IMR-90 (cell line): ENCODE results near the gene HIVEP3. TPM values are rescaled to one million over a fixed set of nuclear protein-coding genes. Genes with fewer than 3 reads are reported as not detected.
A peak's percentile ranks its signal among the peaks of the same experiment; 100 is the strongest.

ENCODE experiments used
- ATAC-seq: fragments of 200-7000 bp; cut with Tn5 transposase; 2 replicates; pipeline ENCODE4 v1.9.1; 2020; ENCODE audit warnings: low read depth, mild to moderate bottlenecking, moderate library complexity
- BruUV-seq: library from RNA; stranded (reverse); fragments of 400-500 nt; replicated peaks from 2 replicates; lab custom pipeline; 2021; lab: Mats Ljungman, UMichigan
- CTCF ChIA-PET: fragments of 300-600 bp; formaldehyde crosslinking; extraction: SDS; loops from one replicate; lab custom pipeline; 2021; ENCODE audit warnings: antibody characterized with exemption; lab: Yijun Ruan, JAX
- POLR2A ChIA-PET: fragments of 300-600 bp; sonication (Branson Sonifier 250); formaldehyde crosslinking; loops from one replicate; lab custom pipeline; 2022; ENCODE audit warnings: antibody characterized with exemption; ENCODE audit not compliant: unreplicated experiment; lab: Charles Lee
- DNase-seq: peaks from one replicate; pipeline ENCODE4 v3.0.0; 2013
- H2AFZ ChIP-seq: replicated peaks from 2 replicates; pipeline ENCODE3; 2013; ENCODE audit warnings: low read length, mild to moderate bottlenecking; ENCODE audit not compliant: poor library complexity
- H2AK5ac ChIP-seq: 2 replicates; pipeline ENCODE4 v1.6.1; 2013; ENCODE audit warnings: low read depth, low read length, inconsistent platforms
- H2AK9ac ChIP-seq: replicated peaks from 2 replicates; pipeline ENCODE3; 2013; ENCODE audit warnings: mild to moderate bottlenecking, low read depth, low read length, moderate library complexity; ENCODE audit not compliant: poor library complexity
- H2BK120ac ChIP-seq: 2 replicates; pipeline ENCODE4 v1.6.1; 2013; ENCODE audit warnings: low read depth, low read length, inconsistent platforms
- H2BK15ac ChIP-seq: 3 replicates; pipeline ENCODE4 v1.6.1; 2013; ENCODE audit warnings: low read depth, low read length, inconsistent platforms
- H2BK20ac ChIP-seq: 2 replicates; pipeline ENCODE4 v1.6.1; 2013; ENCODE audit warnings: low read depth, mild to moderate bottlenecking, inconsistent platforms, low read length, moderate library complexity
- H2BK5ac ChIP-seq: 2 replicates; pipeline ENCODE4 v1.6.1; 2013; ENCODE audit warnings: mild to moderate bottlenecking, low read depth, low read length, inconsistent platforms; ENCODE audit not compliant: poor library complexity, severe bottlenecking
- H3K14ac ChIP-seq: replicated peaks from 2 replicates; pipeline ENCODE4 v1.6.1; 2013; ENCODE audit warnings: low read depth, low read length, inconsistent platforms
- H3K18ac ChIP-seq: 2 replicates; pipeline ENCODE4 v1.6.1; 2013; ENCODE audit warnings: low read depth, low read length, control low read depth
- H3K23ac ChIP-seq: 2 replicates; pipeline ENCODE4 v1.6.1; 2013; ENCODE audit warnings: low read depth, low read length, inconsistent platforms
- H3K27ac ChIP-seq: 2 replicates; pipeline ENCODE4 v1.5.1; 2013; ENCODE audit warnings: mild to moderate bottlenecking, control low read depth, low read length; ENCODE audit not compliant: insufficient read depth
- H3K27me3 ChIP-seq: 2 replicates; pipeline ENCODE4 v1.6.1; 2013; ENCODE audit warnings: low read length; ENCODE audit not compliant: control insufficient read depth, insufficient read depth
- H3K36me3 ChIP-seq: 2 replicates; pipeline ENCODE4 v1.6.1; 2013; ENCODE audit warnings: low read length, mixed read lengths; ENCODE audit not compliant: control insufficient read depth, insufficient read depth
- H3K4ac ChIP-seq: 2 replicates; pipeline ENCODE4 v1.6.1; 2013; ENCODE audit warnings: low read depth, low read length, inconsistent platforms
- H3K4me1 ChIP-seq: 2 replicates; pipeline ENCODE4 v1.6.1; 2013; ENCODE audit warnings: low read length, mixed read lengths; ENCODE audit not compliant: control insufficient read depth, insufficient read depth
- H3K4me2 ChIP-seq: 2 replicates; pipeline ENCODE4 v1.6.1; 2013; ENCODE audit warnings: low read depth, mild to moderate bottlenecking, control low read depth, low read length, moderate library complexity
- H3K4me3 ChIP-seq: 2 replicates; pipeline ENCODE4 v1.5.1; 2013; ENCODE audit warnings: low read depth, mild to moderate bottlenecking, control low read depth, low read length, moderate library complexity; ENCODE audit not compliant: insufficient read depth
- H3K56ac ChIP-seq: 2 replicates; pipeline ENCODE4 v1.6.1; 2013; ENCODE audit warnings: low read length, inconsistent platforms; ENCODE audit not compliant: insufficient read depth; ENCODE audit errors: extremely low read depth
- H3K79me1 ChIP-seq, 2 experiments: 2 replicates each; pipeline ENCODE4 v1.6.1; 2013; ENCODE audit warnings: low read length in 2 of 2, inconsistent platforms in 1 of 2, low read depth in 1 of 2
- H3K9ac ChIP-seq: 2 replicates; pipeline ENCODE4 v1.6.1; 2013; ENCODE audit warnings: low read depth, low read length, control low read depth
- H3K9me1 ChIP-seq: 2 replicates; pipeline ENCODE4 v1.6.1; 2013; ENCODE audit warnings: low read length, inconsistent platforms; ENCODE audit not compliant: insufficient read depth
- H3K9me3 ChIP-seq: 2 replicates; pipeline ENCODE4 v1.6.1; 2013; ENCODE audit warnings: low read length; ENCODE audit not compliant: control insufficient read depth, insufficient read depth
- H4K20me1 ChIP-seq: 2 replicates; pipeline ENCODE4 v1.6.1; 2013; ENCODE audit warnings: low read length, inconsistent platforms; ENCODE audit not compliant: insufficient read depth
- H4K5ac ChIP-seq: 2 replicates; pipeline ENCODE4 v1.6.1; 2013; ENCODE audit warnings: mild to moderate bottlenecking, low read depth, low read length, control low read depth
- H4K8ac ChIP-seq, 2 experiments: 2 replicates each; pipeline ENCODE4 v1.6.1; 2013; ENCODE audit warnings: low read depth in 2 of 2, low read length in 2 of 2, control low read depth in 1 of 2, inconsistent platforms in 1 of 2
- H4K91ac ChIP-seq: 2 replicates; pipeline ENCODE4 v1.6.1; 2013; ENCODE audit warnings: low read depth, low read length, inconsistent platforms; ENCODE audit not compliant: insufficient read depth
- CEBPB ChIP-seq: IDR thresholded peaks from 2 replicates; pipeline ENCODE4 v1.6.1; 2012; ENCODE audit warnings: low read depth, low read length, improper control_type of control experiment
- CHD1 ChIP-seq: IDR thresholded peaks from 2 replicates; pipeline ENCODE4 v1.6.1; 2012; ENCODE audit warnings: low read depth, low read length, improper control_type of control experiment
- FOS ChIP-seq: fragments of 150-350 bp; IDR thresholded peaks from 2 replicates; pipeline ENCODE4 v1.6.1; 2016; ENCODE audit warnings: low read depth, low read length
- MAZ ChIP-seq: IDR thresholded peaks from 2 replicates; pipeline ENCODE4 v1.6.1; 2012; ENCODE audit warnings: low read depth, mild to moderate bottlenecking, low read length, improper control_type of control experiment, moderate library complexity, borderline replicate concordance
- MXI1 ChIP-seq: IDR thresholded peaks from 2 replicates; pipeline ENCODE4 v1.6.1; 2012; ENCODE audit warnings: low read depth, mild to moderate bottlenecking, low read length, moderate library complexity, borderline replicate concordance
- NFE2L2 ChIP-seq: fragments of 150-350 bp; IDR thresholded peaks from 2 replicates; pipeline ENCODE4 v1.6.1; 2016; ENCODE audit warnings: low read depth, mild to moderate bottlenecking, low read length
- RFX5 ChIP-seq: IDR thresholded peaks from 2 replicates; pipeline ENCODE4 v1.8.0; 2012; ENCODE audit warnings: low read depth, mild to moderate bottlenecking, low read length, moderate library complexity
- SMC3 ChIP-seq: fragments of 150-350 bp; IDR thresholded peaks from 2 replicates; pipeline ENCODE4 v1.6.1; 2016; ENCODE audit warnings: low read depth, mild to moderate bottlenecking, antibody characterized with exemption, low read length, moderate library complexity
- USF2 ChIP-seq: fragments of 150-350 bp; IDR thresholded peaks from 2 replicates; pipeline ENCODE4 v1.6.1; 2017; ENCODE audit warnings: mild to moderate bottlenecking, antibody characterized with exemption, low read length, low read depth
- WGBS, 2 experiments: methylation state at CpG; one replicate each; pipeline versions ENCODE4 v1.1.5 to v1.1.7; 2013; ENCODE audit warnings: missing lambda C conversion rate in 2 of 2; ENCODE audit not compliant: insufficient read length in 1 of 2; ENCODE audit errors: extremely low coverage in 2 of 2; 5-methylcytosine and 5-hydroxymethylcytosine counted together
- dilution Hi-C: fragments of 300-500 bp; cut with HindIII; formaldehyde crosslinking; loops from one replicate; pipeline ENCODE4 v1.14.3; 2018; ENCODE audit warnings: low sequenced_read_pairs; ENCODE audit not compliant: unreplicated experiment
- in situ Hi-C: fragments of 300-500 bp; cut with MboI; formaldehyde crosslinking; loops from 3 replicates; pipeline ENCODE4 v1.14.3; 2019; ENCODE audit warnings: low sequenced_read_pairs, inconsistent platforms, mixed read lengths
- intact Hi-C: fragments of 100-400 bp; cut with micrococcal nuclease; formaldehyde crosslinking; loops from 2 replicates; pipeline ENCODE4 v1.10.0; 2022
- polyA plus RNA-seq, 3 experiments: library from polyadenylated mRNA; depleted of rRNA; stranded (reverse); fragments of >200 nt; gene quantifications; 2 replicates each; pipeline ENCODE4 v1.2.3, GENCODE V29; 2012; ENCODE audit warnings: low replicate concordance in 1 of 3
- total RNA-seq: library from RNA; depleted of rRNA; stranded (reverse); fragments of >200 nt; gene quantifications from 2 replicates; pipeline ENCODE4 v1.2.3, GENCODE V29; 2012

Gene HIVEP3
- total and polyA plus RNA-seq, 2 of the 4 experiments (the other 2 are of a cell fraction), result 1.4 to 4.0 TPM

DNA sequence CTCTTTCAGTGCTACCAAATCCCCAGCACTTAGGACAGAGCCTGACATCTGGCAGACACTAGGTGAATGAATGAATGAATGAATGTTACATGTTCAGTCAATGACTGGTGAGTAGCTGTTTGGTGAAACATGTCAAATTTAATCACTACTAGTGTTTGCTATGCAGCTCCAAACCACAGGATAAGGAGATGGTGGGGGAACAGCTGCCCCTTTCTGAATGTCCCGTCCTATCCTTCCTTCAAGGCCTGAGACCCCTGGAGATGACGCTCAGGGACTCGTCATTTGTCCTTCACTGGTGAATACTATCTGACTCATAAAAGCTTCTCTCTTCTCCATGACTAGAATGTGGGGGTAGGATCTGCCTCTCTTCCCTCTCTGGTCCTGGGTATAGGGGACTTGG lies 175.4 kb downstream of the HIVEP3 start:
- peak overlapping the region; percentile 25 for H2AK9ac ChIP-seq
- peak overlapping the region; percentile 81; the same call in 1 of the 2 replicates for H2BK20ac ChIP-seq
- H3K4me2 ChIP-seq, result no peak overlapping the region
- H3K4me1 ChIP-seq, result peaks cover 23% of the 10 kb centered on the region
- H4K20me1 ChIP-seq, result no peaks in the 10 kb centered on the region
- peak overlapping the region in 1 of 2 experiments; percentile 56; a peak in 2 of 4 replicates for H4K8ac ChIP-seq
- WGBS, 2 experiments, result 0% methylated on average over 1 of the region's 3 CpGs; no CpG with 5 or more reads in 1 of the 2 experiments
- H3K23ac ChIP-seq, result peak overlapping the region; percentile 35; the same call in 1 of the 2 replicates
- H2AFZ ChIP-seq, result peak overlapping the region; percentile 51
- H2BK15ac ChIP-seq, result peak overlapping the region; percentile 56; the same call in 1 of the 3 replicates
- peak overlapping the region; percentile 71 for H2AK5ac ChIP-seq
- no peak overlapping the region for H3K56ac ChIP-seq
- H2BK5ac ChIP-seq, result peak overlapping the region; percentile 87
- peak; percentile 4; the same call in 1 of the 2 replicates for ATAC-seq
- POLR2A ChIA-PET, result no interaction called here
- no TSS peak for BruUV-seq
- no peak for TF ChIP-seq RFX5
- TF ChIP-seq MAZ, result 0 out of 2 replicates have a peak, but pooled peaks have one; percentile 32
- TF ChIP-seq USF2, result no peak
- TF ChIP-seq MXI1, result no peak
- no peak for TF ChIP-seq NFE2L2
- TF ChIP-seq CEBPB, result peak; percentile 61
- 0 out of 2 replicates have a peak, but pooled peaks have one; percentile 17 for TF ChIP-seq SMC3
- TF ChIP-seq CHD1, result no peak
- TF ChIP-seq FOS, result peak; percentile 82
- in situ Hi-C loops (no loop called here), intact Hi-C loops (no loop called here), dilution Hi-C loops (no loop called here)
- no peaks in the 10 kb centered on the region for H3K27me3 ChIP-seq
- peaks cover 26% of the 10 kb centered on the region for H3K9me1 ChIP-seq
- peak overlapping the region; percentile 43; the same call in 1 of the 2 replicates for H4K5ac ChIP-seq
- H3K9ac ChIP-seq, result no peak overlapping the region
- H3K18ac ChIP-seq, result peak overlapping the region; percentile 44; the same call in 1 of the 2 replicates
- no peak overlapping the region; the same call in 1 of the 2 replicates for H3K27ac ChIP-seq
- H3K79me1 ChIP-seq, result peaks cover 0 to 7% of the 10 kb centered on the region in 2 experiments; a peak in 2 of 4 replicates
- peak; percentile 88 for DNase-seq
- no peaks in the 10 kb centered on the region for H3K36me3 ChIP-seq
- H3K9me3 ChIP-seq, result no peaks in the 10 kb centered on the region
- no peak overlapping the region for H3K4me3 ChIP-seq
- H3K14ac ChIP-seq, result peak overlapping the region; percentile 61
- H4K91ac ChIP-seq, result peak overlapping the region; percentile 53; the same call in 1 of the 2 replicates
- peak overlapping the region; percentile 94 for H2BK120ac ChIP-seq
- CTCF ChIA-PET, result no interaction called here
- H3K4ac ChIP-seq, result peak overlapping the region; percentile 82
